Measurements from ENCODE around the gene PPP4C. TPM values are rescaled to one million over a fixed set of nuclear protein-coding genes. Genes with fewer than 3 reads are reported as not detected.

The PPP4C gene
- total and polyA plus RNA-seq, 9 donors = 39.4 to 77.4 (median 70.4) TPM

DNA sequence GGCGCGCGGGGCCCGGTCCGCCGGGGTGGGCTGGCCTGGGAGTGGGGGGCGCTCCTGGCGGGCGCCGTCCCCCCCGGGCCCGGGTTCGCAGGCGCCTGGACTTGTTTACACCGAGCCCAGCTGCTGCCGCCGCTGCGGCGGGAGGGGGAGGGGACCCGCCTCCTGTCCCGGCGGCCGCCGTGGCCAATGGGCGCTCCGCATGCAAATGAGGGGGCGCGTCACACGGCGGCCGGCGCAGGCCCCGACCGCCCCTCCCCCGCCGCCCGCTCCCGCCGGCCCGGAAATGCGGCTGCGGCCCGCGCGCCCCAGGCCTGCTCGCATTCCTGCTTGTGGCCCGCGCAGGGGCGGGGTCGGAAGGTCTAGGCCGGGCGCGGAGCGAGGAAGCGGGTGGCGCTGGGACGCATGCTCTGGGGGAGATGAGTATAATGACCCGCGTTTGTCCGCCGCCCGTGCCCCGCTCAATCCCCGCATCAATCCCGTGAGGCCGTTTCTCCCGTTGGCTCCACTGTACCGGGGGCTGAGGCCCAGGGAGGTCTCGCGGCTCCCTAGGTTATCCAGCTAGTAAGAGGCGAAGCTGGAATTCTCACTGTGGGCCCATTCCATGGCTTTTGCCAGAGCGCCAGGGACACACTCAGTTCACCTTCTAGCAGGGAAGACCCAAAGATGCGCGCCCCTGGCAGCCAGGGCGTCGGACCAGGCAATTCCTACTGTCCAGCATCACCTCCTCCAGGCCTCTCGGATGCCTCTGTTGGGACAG lies 20.5 kb downstream of the PPP4C start, which contains the start of gene YPEL3:
TSS of gene YPEL3 (minus strand) at position 109 of the 757 bp plus-strand sequence. CDS start 731 bp downstream, outside the sequence.
- H3K27ac ChIP-seq (ENCODE audit: low read length) = peak within 1 kb of the TSS; percentile 94
- DNase-seq = peak; percentile 96
- H3K36me3 ChIP-seq (ENCODE audit: control insufficient read depth, insufficient read depth, low read length) = peaks cover 11% of the 10 kb centered on the region
- WGBS (ENCODE audit: insufficient coverage) = 8% methylated on average over 39 of the region's 77 CpGs
- H3K9me3 ChIP-seq (replicated peaks; ENCODE audit: control insufficient read depth, low read depth, low read length) = peaks cover 16% of the 10 kb centered on the region
- peaks cover 29% of the 10 kb centered on the region for H3K4me1 ChIP-seq (ENCODE audit: control insufficient read depth, insufficient read depth, low read length)
- H3K4me3 ChIP-seq (ENCODE audit: low read length) = peak within 1 kb of the TSS; percentile 55
- no peaks in the 10 kb centered on the region for H3K27me3 ChIP-seq (ENCODE audit: control insufficient read depth, insufficient read depth, low read length)

DNA sequence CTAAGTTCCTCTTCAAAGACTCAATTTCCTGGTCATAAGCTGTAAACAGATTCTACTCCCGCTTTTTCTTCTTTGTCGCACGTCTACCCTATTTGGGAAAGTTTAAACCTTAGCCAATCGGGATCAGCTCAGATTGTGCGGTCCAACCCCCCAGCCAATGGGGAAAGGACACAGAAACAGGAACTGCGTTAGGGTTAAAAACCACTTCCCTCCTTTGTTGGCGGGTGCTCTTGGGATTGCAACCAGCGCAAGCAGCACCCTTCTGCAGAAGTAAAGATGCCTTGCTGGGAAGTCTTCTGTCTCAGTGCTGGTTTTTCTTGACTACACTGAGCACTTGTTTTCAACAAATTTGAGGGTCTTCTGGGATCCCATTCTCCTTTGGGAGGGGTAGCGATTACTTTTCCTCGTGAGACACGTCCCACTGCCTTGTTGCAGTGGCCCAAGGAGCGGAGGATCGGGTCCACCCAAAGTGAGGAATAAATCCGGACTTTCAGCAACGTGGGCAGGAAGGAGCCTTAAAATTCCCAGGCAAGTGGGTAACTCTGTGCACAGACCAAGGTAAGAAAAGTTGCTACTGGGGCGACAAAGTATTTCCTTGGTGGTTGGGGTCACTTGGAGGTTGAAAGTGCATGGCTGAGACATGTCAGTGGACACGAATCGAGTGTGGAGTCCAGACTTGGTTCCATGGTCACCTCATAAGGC lies 21.2 kb downstream of the PPP4C start:
- H3K4me3 ChIP-seq (ENCODE audit: low read length) = peak overlapping the region; percentile 55
- DNase-seq = no peak
- H3K9me3 ChIP-seq (replicated peaks; ENCODE audit: control insufficient read depth, low read depth, low read length) = peaks cover 16% of the 10 kb centered on the region
- H3K36me3 ChIP-seq (ENCODE audit: control insufficient read depth, insufficient read depth, low read length) = peaks cover 11% of the 10 kb centered on the region
- no peaks in the 10 kb centered on the region for H3K27me3 ChIP-seq (ENCODE audit: control insufficient read depth, insufficient read depth, low read length)
- peaks cover 24% of the 10 kb centered on the region for H3K4me1 ChIP-seq (ENCODE audit: control insufficient read depth, insufficient read depth, low read length)
- WGBS (ENCODE audit: insufficient coverage) = 91% methylated on average over 12 of the region's 18 CpGs
- peak overlapping the region; percentile 94 for H3K27ac ChIP-seq (ENCODE audit: low read length)

DNA sequence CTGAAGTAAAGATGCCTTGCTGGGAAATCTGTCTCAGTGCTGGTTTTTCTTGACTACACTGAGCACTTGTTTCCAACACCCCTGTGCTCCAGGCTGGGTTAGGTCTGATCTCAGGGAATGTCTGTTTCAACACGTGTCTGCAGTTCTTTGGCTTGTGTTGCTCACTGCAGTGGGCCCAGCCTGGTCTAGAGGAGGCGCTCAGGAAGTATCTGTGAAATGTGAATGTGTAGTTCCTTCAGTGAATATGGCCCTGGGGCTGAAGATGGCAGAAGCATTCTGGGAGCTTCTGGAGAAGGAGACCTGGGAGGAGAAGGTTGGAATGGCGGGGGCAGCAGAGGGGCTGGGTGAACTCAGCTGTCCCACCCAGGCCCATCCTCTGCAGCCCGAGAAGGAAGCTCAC lies 28.3 kb downstream of the PPP4C start:
- H3K27me3 ChIP-seq (ENCODE audit: control insufficient read depth, insufficient read depth, low read length) = no peaks in the 10 kb centered on the region
- H3K36me3 ChIP-seq (ENCODE audit: control insufficient read depth, insufficient read depth, low read length) = peaks cover 25% of the 10 kb centered on the region
- WGBS (ENCODE audit: insufficient coverage) = 77% methylated on average over 4 of the region's 4 CpGs

DNA sequence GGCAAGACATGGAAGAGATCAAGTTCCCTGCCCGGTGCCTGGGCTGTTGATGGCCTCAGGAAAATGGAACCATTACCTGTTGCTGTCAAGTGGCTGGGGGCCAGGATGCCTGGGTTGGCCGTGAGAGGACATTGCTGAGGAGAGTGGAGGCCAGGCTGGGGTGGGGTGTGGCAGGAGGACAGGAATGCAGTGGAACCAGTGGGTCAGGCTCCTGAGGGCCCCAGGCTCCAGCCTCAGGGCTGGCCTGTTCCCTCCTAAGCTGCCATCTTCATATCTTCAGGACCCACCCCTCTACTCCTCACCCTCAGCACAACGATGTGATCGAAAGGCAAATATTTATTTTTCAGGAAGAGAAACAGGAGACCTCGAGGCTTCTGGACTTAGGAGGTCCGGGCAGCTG lies 28.7 kb downstream of the PPP4C start:
- Histone ChIP-seq H3K9me3 (replicated peaks; ENCODE audit: control insufficient read depth, low read depth, low read length) (no peaks in the 10 kb centered on the region), H3K4me3 (ENCODE audit: low read length) (no peak overlapping the region), H3K27ac (ENCODE audit: low read length) (no peak overlapping the region), H3K27me3 (ENCODE audit: control insufficient read depth, insufficient read depth, low read length) (no peaks in the 10 kb centered on the region), H3K36me3 (ENCODE audit: control insufficient read depth, insufficient read depth, low read length) (peaks cover 28% of the 10 kb centered on the region), H3K4me1 (ENCODE audit: control insufficient read depth, insufficient read depth, low read length) (no peaks in the 10 kb centered on the region)
- 90% methylated on average over 4 of the region's 6 CpGs for WGBS (ENCODE audit: insufficient coverage)
- no peak for DNase-seq

More for the DNA sequence above, 28.3 kb downstream of the PPP4C start:
- no peak overlapping the region for H3K4me3 ChIP-seq (ENCODE audit: low read length)
- no peaks in the 10 kb centered on the region for H3K4me1 ChIP-seq (ENCODE audit: control insufficient read depth, insufficient read depth, low read length)
- no peak for DNase-seq
- H3K9me3 ChIP-seq (replicated peaks; ENCODE audit: control insufficient read depth, low read depth, low read length) = no peaks in the 10 kb centered on the region
- no peak overlapping the region for H3K27ac ChIP-seq (ENCODE audit: low read length)

DNA sequence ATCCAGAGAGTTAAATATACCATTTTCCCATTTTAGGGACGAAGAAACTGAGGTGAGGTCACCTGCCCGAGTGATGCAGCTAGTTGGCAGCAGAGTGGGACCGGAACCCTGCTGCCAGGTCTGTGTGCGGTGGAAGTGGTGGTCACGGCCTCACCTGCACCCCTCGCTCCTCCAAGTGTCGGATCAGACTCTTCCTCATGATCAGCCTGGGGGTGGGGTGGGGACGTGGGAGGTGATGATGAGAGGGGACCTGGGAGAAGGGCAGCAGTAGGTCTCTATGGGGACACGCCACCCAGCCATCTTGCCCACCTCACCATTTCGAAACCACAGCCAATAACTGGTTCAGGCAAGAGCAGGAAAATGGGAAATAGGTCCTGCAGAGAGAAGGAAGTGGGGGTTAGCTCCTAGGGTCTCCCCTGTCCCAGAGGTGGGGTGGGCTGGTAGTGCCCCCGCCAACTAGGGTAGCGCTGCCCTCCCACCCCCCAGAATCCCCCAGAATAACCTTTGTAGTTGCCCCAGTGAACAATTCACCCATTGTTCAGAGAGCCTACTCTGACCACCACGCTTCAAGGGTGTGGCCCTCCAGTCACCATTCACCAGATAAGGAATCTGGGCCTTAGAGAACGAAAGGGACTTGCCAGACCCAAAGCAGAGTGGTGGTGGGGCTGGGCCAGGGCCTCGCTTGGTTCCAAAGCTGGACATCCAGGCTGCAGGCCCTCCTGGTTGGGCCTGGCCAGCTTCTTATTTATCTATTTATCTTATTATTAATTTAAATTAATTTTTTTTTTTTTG lies 32.5 kb downstream of the PPP4C start:
- no peak for DNase-seq
- no peak overlapping the region for H3K27ac ChIP-seq (ENCODE audit: low read length)
- H3K4me1 ChIP-seq (ENCODE audit: control insufficient read depth, insufficient read depth, low read length) = peaks cover 11% of the 10 kb centered on the region
- no peak overlapping the region for H3K4me3 ChIP-seq (ENCODE audit: low read length)
- H3K27me3 ChIP-seq (ENCODE audit: control insufficient read depth, insufficient read depth, low read length) = no peaks in the 10 kb centered on the region
- H3K36me3 ChIP-seq (ENCODE audit: control insufficient read depth, insufficient read depth, low read length) = peaks cover 39% of the 10 kb centered on the region
- 97% methylated on average over 4 of the region's 15 CpGs for WGBS (ENCODE audit: insufficient coverage)
- no peaks in the 10 kb centered on the region for H3K9me3 ChIP-seq (replicated peaks; ENCODE audit: control insufficient read depth, low read depth, low read length)

DNA sequence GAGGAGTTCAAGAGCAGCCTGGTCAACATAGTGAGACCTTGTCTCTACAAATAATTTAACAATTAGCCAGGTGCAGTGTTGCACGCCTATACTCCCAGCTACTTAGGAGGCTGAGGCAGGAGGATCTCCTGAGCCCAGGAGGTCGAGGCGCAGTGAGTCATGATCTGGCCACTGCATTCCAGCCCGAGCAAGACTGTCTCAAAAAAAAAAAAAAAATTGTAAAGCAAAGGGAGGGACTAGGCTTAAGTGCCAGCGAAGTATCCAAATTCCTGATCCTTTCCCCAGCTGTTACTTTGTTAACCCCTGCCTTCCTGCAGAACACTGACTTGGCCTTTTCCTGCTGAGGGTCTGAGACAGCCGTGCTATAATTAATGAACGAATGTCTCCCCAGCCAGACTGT lies 34.9 kb downstream of the PPP4C start:
- Histone ChIP-seq H3K27me3 (ENCODE audit: control insufficient read depth, insufficient read depth, low read length) (no peaks in the 10 kb centered on the region), H3K4me1 (ENCODE audit: control insufficient read depth, insufficient read depth, low read length) (peaks cover 19% of the 10 kb centered on the region), H3K4me3 (ENCODE audit: low read length) (no peak overlapping the region), H3K27ac (ENCODE audit: low read length) (peak overlapping the region; percentile 51), H3K9me3 (replicated peaks; ENCODE audit: control insufficient read depth, low read depth, low read length) (no peaks in the 10 kb centered on the region), H3K36me3 (ENCODE audit: control insufficient read depth, insufficient read depth, low read length) (peaks cover 42% of the 10 kb centered on the region)
- no CpG with 5 or more reads among the region's 7 CpGs for WGBS (ENCODE audit: insufficient coverage)
- peak; percentile 83 for DNase-seq

DNA sequence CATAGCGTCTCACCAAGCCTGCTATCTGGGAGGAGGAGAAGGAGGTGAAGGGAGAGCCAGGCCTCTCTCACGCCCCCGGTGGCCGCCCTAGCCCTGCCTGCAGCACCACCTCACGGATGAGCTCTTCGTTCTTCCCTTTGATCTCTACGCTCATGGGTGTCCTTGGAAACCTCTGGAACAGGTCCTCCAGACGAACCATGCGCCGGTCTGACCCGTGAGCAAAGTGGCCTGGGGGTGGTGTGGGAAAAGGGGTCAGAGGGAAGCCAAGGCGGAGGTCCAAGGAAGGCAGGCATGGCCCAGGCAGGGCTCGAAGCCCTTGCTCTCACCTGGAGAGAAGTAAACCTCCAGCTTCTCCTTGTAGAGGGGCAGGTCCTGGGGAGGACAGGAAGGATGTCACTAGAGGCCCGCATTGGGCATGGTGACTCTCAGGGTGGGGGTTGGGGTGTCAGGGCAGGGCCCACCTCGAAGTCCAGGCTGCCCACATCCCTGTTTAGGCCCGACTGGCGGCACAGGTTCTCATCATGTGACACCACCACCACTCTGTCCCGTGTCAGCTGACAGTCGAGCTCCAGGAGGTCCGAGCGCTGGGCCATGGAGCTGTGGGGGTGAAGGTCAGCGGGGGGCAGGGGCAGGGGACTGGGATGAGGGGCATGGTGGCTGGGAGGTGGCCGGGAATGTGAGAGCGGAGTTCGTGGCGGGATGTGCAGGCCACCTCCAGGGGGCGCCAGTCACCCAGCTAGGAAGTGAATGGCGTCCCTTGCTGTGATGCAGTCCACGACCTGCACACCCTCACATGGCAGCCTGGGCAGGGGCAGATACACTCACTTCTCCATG lies 36.6 kb downstream of the PPP4C start:
- 63% methylated on average over 12 of the region's 29 CpGs for WGBS (ENCODE audit: insufficient coverage)
- Histone ChIP-seq H3K9me3 (replicated peaks; ENCODE audit: control insufficient read depth, low read depth, low read length) (no peaks in the 10 kb centered on the region), H3K4me1 (ENCODE audit: control insufficient read depth, insufficient read depth, low read length) (peaks cover 19% of the 10 kb centered on the region), H3K27me3 (ENCODE audit: control insufficient read depth, insufficient read depth, low read length) (no peaks in the 10 kb centered on the region), H3K4me3 (ENCODE audit: low read length) (no peak overlapping the region), H3K36me3 (ENCODE audit: control insufficient read depth, insufficient read depth, low read length) (peaks cover 57% of the 10 kb centered on the region), H3K27ac (ENCODE audit: low read length) (no peak overlapping the region)
- DNase-seq = peak; percentile 46

DNA sequence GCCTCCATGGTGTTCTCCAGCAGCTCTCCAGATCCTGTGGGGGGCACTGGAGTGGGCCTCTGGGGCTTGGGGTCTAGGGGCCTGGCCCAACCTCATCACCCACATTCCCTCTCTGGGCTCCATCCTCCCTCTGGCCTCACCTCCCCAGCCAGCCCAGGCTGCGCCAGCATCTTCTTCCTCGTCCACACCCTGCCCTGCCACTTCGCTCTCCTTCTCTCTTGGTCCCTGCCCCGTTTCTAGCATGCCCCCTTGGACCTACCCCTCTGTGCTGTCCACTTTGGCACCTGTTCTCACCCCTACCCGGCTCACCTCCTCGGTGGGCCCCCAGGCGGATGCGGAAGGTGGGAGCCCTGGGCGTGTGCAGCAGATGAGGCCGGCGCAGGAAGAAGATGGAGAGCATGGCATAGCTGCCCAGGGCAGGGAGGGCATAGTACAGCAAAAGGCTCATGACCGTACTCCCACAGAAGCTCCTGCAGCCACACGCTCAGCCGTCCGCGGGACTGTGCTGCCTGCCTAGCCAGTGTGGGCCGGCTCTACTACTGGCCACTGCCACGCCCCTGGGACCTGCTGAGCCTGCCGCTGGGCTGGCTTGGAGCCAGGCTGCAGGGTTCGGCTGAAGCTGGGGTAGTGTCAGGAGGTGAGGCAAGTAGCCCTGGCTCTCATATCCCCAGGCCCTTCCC lies 37.4 kb downstream of the PPP4C start, which contains the start of gene GDPD3:
TSS of gene GDPD3 (minus strand) at position 507 of the 680 bp plus-strand sequence. CDS start at position 448, 59 bp downstream.
- Histone ChIP-seq H3K4me3 (ENCODE audit: low read length) (no peak within 1 kb of the TSS), H3K27me3 (ENCODE audit: control insufficient read depth, insufficient read depth, low read length) (no peaks in the 10 kb centered on the region), H3K36me3 (ENCODE audit: control insufficient read depth, insufficient read depth, low read length) (peaks cover 58% of the 10 kb centered on the region), H3K4me1 (ENCODE audit: control insufficient read depth, insufficient read depth, low read length) (peaks cover 19% of the 10 kb centered on the region), H3K9me3 (replicated peaks; ENCODE audit: control insufficient read depth, low read depth, low read length) (no peaks in the 10 kb centered on the region), H3K27ac (ENCODE audit: low read length) (no peak within 1 kb of the TSS)
- WGBS (ENCODE audit: insufficient coverage) = 69% methylated on average over 16 of the region's 20 CpGs
- DNase-seq = no peak

DNA sequence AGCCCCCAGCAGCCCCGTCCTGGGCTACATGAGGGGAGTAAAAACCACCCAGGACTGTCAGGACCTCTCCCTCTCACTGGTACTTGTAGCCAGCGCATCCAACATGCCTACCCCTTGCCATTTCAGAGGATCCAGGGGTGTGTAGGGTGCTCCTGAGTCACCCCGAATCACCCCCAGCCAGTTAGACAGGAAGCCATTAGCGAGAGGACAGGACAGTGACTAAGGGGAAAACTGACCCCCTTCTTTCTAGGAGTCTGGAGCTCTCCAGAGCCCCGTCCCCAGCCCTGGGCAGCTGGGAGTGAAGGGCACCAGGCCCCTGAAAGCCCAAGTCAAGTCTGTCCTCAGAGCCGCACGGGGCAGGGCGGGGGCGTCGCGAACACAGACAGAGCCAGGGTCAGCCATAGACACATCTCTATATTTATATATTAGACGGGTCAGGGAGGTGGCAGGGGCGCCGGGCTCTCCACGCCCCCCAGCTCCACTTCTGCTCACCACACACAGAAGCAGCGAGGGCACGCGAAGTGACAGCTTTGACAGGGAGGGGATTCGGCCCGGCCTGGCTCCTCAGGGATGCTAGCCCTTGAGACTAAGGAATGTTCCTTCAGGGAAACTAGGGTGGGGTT lies 38.0 kb downstream of the PPP4C start:
- 40% methylated on average over 1 of the region's 20 CpGs for WGBS (ENCODE audit: insufficient coverage)
- no peaks in the 10 kb centered on the region for H3K9me3 ChIP-seq (replicated peaks; ENCODE audit: control insufficient read depth, low read depth, low read length)
- no peak overlapping the region for H3K27ac ChIP-seq (ENCODE audit: low read length)
- H3K36me3 ChIP-seq (ENCODE audit: control insufficient read depth, insufficient read depth, low read length) = peaks cover 61% of the 10 kb centered on the region
- peaks cover 19% of the 10 kb centered on the region for H3K4me1 ChIP-seq (ENCODE audit: control insufficient read depth, insufficient read depth, low read length)
- no peak for DNase-seq
- H3K27me3 ChIP-seq (ENCODE audit: control insufficient read depth, insufficient read depth, low read length) = no peaks in the 10 kb centered on the region
- no peak overlapping the region for H3K4me3 ChIP-seq (ENCODE audit: low read length)

Measured in muscle of leg (tissue), 11 donors.